Measurements from ENCODE around the gene OR2V2. TPM values are rescaled to one million over a fixed set of nuclear protein-coding genes. Genes with fewer than 3 reads are reported as not detected.
"Not testable (repeated sequence)": the region's sequence is repeated elsewhere in the genome, so short reads cannot be mapped to it uniquely, and the experiment has no call there.

Gene OR2V2
- total RNA-seq, 2 donors from 2014 or later = not detected

- DNase-seq (ENCODE audit: low spot score) = no peak
- intact Hi-C loops (cut with DNase I) = no loop called here
Observed at GRCh38 chr5:181164076-181164952, 16.9 kb downstream of the OR2V2 start.

- no peak for DNase-seq (ENCODE audit: low spot score)
- intact Hi-C loops (cut with DNase I) = no loop called here
Observed at GRCh38 chr5:181166812-181167733, 19.7 kb downstream of the OR2V2 start.

GRCh38 chr5:181167814-181168488, 20.6 kb downstream of the OR2V2 start:
- intact Hi-C loops (cut with DNase I) = no loop called here
- DNase-seq (ENCODE audit: low spot score) = no peak

GRCh38 chr5:181168595-181169118, 21.3 kb downstream of the OR2V2 start:
- no peak for DNase-seq (ENCODE audit: low spot score)
- intact Hi-C loops (cut with DNase I) = no loop called here

- DNase-seq (ENCODE audit: low spot score); intact Hi-C loops (cut with DNase I): not testable (repeated sequence)
Observed at GRCh38 chr5:181169459-181170236, 22.3 kb downstream of the OR2V2 start.

- intact Hi-C loops (cut with DNase I) = no loop called here
- DNase-seq (ENCODE audit: low spot score) = no peak
Observed at GRCh38 chr5:181170237-181170825, 22.9 kb downstream of the OR2V2 start.

GRCh38 chr5:181170996-181171395, 23.6 kb downstream of the OR2V2 start:
- DNase-seq (ENCODE audit: low spot score) = no peak
- intact Hi-C loops (cut with DNase I) = no loop called here

GRCh38 chr5:181171782-181172181, 24.4 kb downstream of the OR2V2 start:
- intact Hi-C loops (cut with DNase I) = no loop called here

GRCh38 chr5:181173027-181173419, 25.6 kb downstream of the OR2V2 start:
- intact Hi-C loops (cut with DNase I) = no loop called here
- no peak for DNase-seq (ENCODE audit: low spot score)

More at GRCh38 chr5:181171782-181172181, 24.4 kb downstream of the OR2V2 start:
- DNase-seq (ENCODE audit: low spot score) = no peak

- intact Hi-C loops (cut with DNase I) = no loop called here
- DNase-seq (ENCODE audit: low spot score) = no peak
Observed at GRCh38 chr5:181173420-181174342, 26.3 kb downstream of the OR2V2 start.

GRCh38 chr5:181176254-181176952, 29.0 kb downstream of the OR2V2 start:
- intact Hi-C loops (cut with DNase I) = no loop called here
- DNase-seq (ENCODE audit: low spot score) = no peak

- intact Hi-C loops (cut with DNase I); DNase-seq (ENCODE audit: low spot score): not testable (repeated sequence)
Observed at GRCh38 chr5:181177559-181177958, 30.2 kb downstream of the OR2V2 start.

GRCh38 chr5:181181650-181182565, 34.5 kb downstream of the OR2V2 start:
- DNase-seq (ENCODE audit: low spot score) = peak; percentile 85
- intact Hi-C loops (cut with DNase I) = loop anchor here in 1 of 2 donors (10.0 kb wide), 1 partner anchor 63 kb away; the partner anchor contains the start of gene RACK1

- intact Hi-C loops (cut with DNase I) = loop anchor here in 1 of 2 donors (10.0 kb wide), 1 partner anchor 62 kb away; the partner anchor contains the start of gene RACK1
- DNase-seq (ENCODE audit: low spot score) = no peak
Observed at GRCh38 chr5:181182651-181183050, 35.3 kb downstream of the OR2V2 start.

- DNase-seq (ENCODE audit: low spot score) = no peak
- intact Hi-C loops (cut with DNase I) = loop anchor here in 1 of 2 donors (10.0 kb wide), 1 partner anchor 60 kb away; the partner anchor contains the start of gene RACK1
Observed at GRCh38 chr5:181184845-181185216, 37.4 kb downstream of the OR2V2 start.

All from posterior vena cava (tissue), 2 donors.